H9 (cell line): ENCODE data around the gene KIAA1671. TPM values are rescaled to one million over a fixed set of nuclear protein-coding genes. Genes with fewer than 3 reads are reported as not detected.

ENCODE experiments used
- DNase-seq: peaks from one replicate; pipeline ENCODE4 v3.0.0-alpha.2; 2017
- H2AFZ ChIP-seq: one replicate; pipeline ENCODE4 v1.6.1; 2013; ENCODE audit warnings: mild to moderate bottlenecking, low read length, control low read depth, moderate library complexity
- H2AK5ac ChIP-seq: 2 replicates; pipeline ENCODE4 v1.6.1; 2013; ENCODE audit warnings: low read length, control low read depth, mixed read lengths; ENCODE audit not compliant: insufficient read length
- H2BK120ac ChIP-seq: one replicate; pipeline ENCODE4 v1.6.1; 2013; ENCODE audit warnings: low read depth, mild to moderate bottlenecking, low read length, control low read depth, inconsistent platforms; ENCODE audit not compliant: poor library complexity, severe bottlenecking
- H2BK12ac ChIP-seq: 2 replicates; pipeline ENCODE4 v1.6.1; 2013; ENCODE audit warnings: low read length, control low read depth, mixed read lengths, low read depth; ENCODE audit not compliant: insufficient read length
- H2BK15ac ChIP-seq: 2 replicates; pipeline ENCODE4 v1.6.1; 2013; ENCODE audit warnings: low read depth, low read length, control low read depth
- H2BK20ac ChIP-seq: one replicate; pipeline ENCODE4 v1.6.1; 2013; ENCODE audit warnings: low read depth, mild to moderate bottlenecking, low read length, control low read depth, inconsistent platforms; ENCODE audit not compliant: poor library complexity, severe bottlenecking
- H2BK5ac ChIP-seq: 2 replicates; pipeline ENCODE4 v1.6.1; 2013; ENCODE audit warnings: low read length, control low read depth, mixed read lengths; ENCODE audit not compliant: insufficient read length
- H3K14ac ChIP-seq: 2 replicates; pipeline ENCODE4 v1.6.1; 2013; ENCODE audit warnings: low read length, control low read depth; ENCODE audit not compliant: insufficient read depth
- H3K18ac ChIP-seq: 2 replicates; pipeline ENCODE4 v1.6.1; 2013; ENCODE audit warnings: low read depth, mild to moderate bottlenecking, mixed read lengths, low read length, control low read depth; ENCODE audit not compliant: insufficient read length
- H3K23ac ChIP-seq: 2 replicates; pipeline ENCODE4 v1.6.1; 2013; ENCODE audit warnings: low read length, control low read depth, mixed read lengths, low read depth; ENCODE audit not compliant: insufficient read length
- H3K23me2 ChIP-seq: 2 replicates; pipeline ENCODE4 v1.6.1; 2013; ENCODE audit warnings: low read depth, mild to moderate bottlenecking, mixed read lengths, low read length, control low read depth; ENCODE audit not compliant: insufficient read length, poor library complexity, severe bottlenecking
- H3K27ac ChIP-seq: 2 replicates; pipeline ENCODE4 v1.5.1; 2013; ENCODE audit warnings: low read length, control low read depth, mixed read lengths, low read depth; ENCODE audit not compliant: insufficient read length
- H3K27me3 ChIP-seq: 2 replicates; pipeline ENCODE4 v1.6.1; 2013; ENCODE audit warnings: low read length, control low read depth, inconsistent platforms; ENCODE audit not compliant: insufficient read depth
- H3K4ac ChIP-seq: 2 replicates; pipeline ENCODE4 v1.6.1; 2013; ENCODE audit warnings: low read depth, mild to moderate bottlenecking, control low read depth, inconsistent platforms, low read length, moderate library complexity
- H3K4me1 ChIP-seq: 2 replicates; pipeline ENCODE4 v1.6.1; 2013; ENCODE audit warnings: low read length, control low read depth, inconsistent platforms; ENCODE audit not compliant: insufficient read depth
- H3K4me2 ChIP-seq: 2 replicates; pipeline ENCODE4 v1.6.1; 2013; ENCODE audit warnings: low read length, control low read depth, mixed read lengths; ENCODE audit not compliant: insufficient read length, insufficient read depth
- H3K56ac ChIP-seq: 2 replicates; pipeline ENCODE4 v1.6.1; 2013; ENCODE audit warnings: low read depth, mild to moderate bottlenecking, mixed read lengths, low read length, control low read depth; ENCODE audit not compliant: insufficient read length
- H3K79me1 ChIP-seq: 2 replicates; pipeline ENCODE4 v1.6.1; 2013; ENCODE audit warnings: low read depth, mild to moderate bottlenecking, moderate library complexity, low read length, control low read depth, inconsistent platforms; ENCODE audit not compliant: insufficient read depth, poor library complexity, severe bottlenecking
- H3K79me2 ChIP-seq: 2 replicates; pipeline ENCODE4 v1.6.1; 2013; ENCODE audit warnings: low read length, control low read depth, inconsistent platforms; ENCODE audit not compliant: insufficient read depth
- H3K9ac ChIP-seq: 2 replicates; pipeline ENCODE4 v1.6.1; 2013; ENCODE audit warnings: low read length, control low read depth, mixed read lengths; ENCODE audit not compliant: insufficient read length; ENCODE audit errors: extremely low read depth
- H3K9me3 ChIP-seq: one replicate; pipeline ENCODE4 v1.6.1; 2013; ENCODE audit warnings: low read depth, low read length, inconsistent platforms; ENCODE audit not compliant: control insufficient read depth
- H3T11ph ChIP-seq: one replicate; pipeline ENCODE4 v1.6.1; 2013; ENCODE audit warnings: mild to moderate bottlenecking, low read length, control low read depth, inconsistent platforms
- H4K20me1 ChIP-seq: one replicate; pipeline ENCODE4 v1.6.1; 2013; ENCODE audit not compliant: control insufficient read depth, insufficient read length, insufficient read depth
- H4K5ac ChIP-seq: 2 replicates; pipeline ENCODE4 v1.6.1; 2013; ENCODE audit warnings: low read depth, mild to moderate bottlenecking, mixed read lengths, low read length, control low read depth; ENCODE audit not compliant: insufficient read length
- H4K8ac ChIP-seq: replicated peaks from 2 replicates; pipeline ENCODE4 v1.6.1; 2013; ENCODE audit warnings: low read length, control low read depth, mixed read lengths, low read depth; ENCODE audit not compliant: insufficient read length
- H4K91ac ChIP-seq: 2 replicates; pipeline ENCODE4 v1.6.1; 2013; ENCODE audit warnings: low read depth, mild to moderate bottlenecking, moderate library complexity, mixed read lengths, low read length, control low read depth; ENCODE audit not compliant: insufficient read length
- H3K27ac Mint-ChIP-seq, 3 experiments: 2 replicates in 2 of 3; 3 replicates in 1 of 3; pipeline ENCODE4 v1.8.0; 2020 to 2021; ENCODE audit warnings: mixed read lengths in 3 of 3, mild to moderate bottlenecking in 1 of 3, moderate library complexity in 1 of 3
- H3K27me3 Mint-ChIP-seq: 2 replicates; pipeline ENCODE4 v1.8.0; 2021; ENCODE audit warnings: low read depth, mild to moderate bottlenecking, moderate library complexity, mixed read lengths
- H3K36me3 Mint-ChIP-seq, 3 experiments: 2 replicates in 2 of 3; 3 replicates in 1 of 3; pipeline ENCODE4 v1.8.0; 2020 to 2021; ENCODE audit warnings: low read depth in 3 of 3, mixed read lengths in 3 of 3; ENCODE audit not compliant: insufficient read depth in 1 of 3
- H3K4me1 Mint-ChIP-seq, 2 experiments: 2 replicates each; pipeline ENCODE4 v1.8.0; 2020; ENCODE audit warnings: mixed read lengths in 2 of 2
- H3K4me3 Mint-ChIP-seq, 2 experiments: 2 replicates in 1 of 2; 3 replicates in 1 of 2; pipeline ENCODE4 v1.8.0; 2020 to 2021; ENCODE audit warnings: mild to moderate bottlenecking in 2 of 2, mixed read lengths in 2 of 2, moderate library complexity in 1 of 2
- H3K9me3 Mint-ChIP-seq, 2 experiments: 2 replicates in 1 of 2; 3 replicates in 1 of 2; pipeline ENCODE4 v1.8.0; 2020; ENCODE audit warnings: mild to moderate bottlenecking in 2 of 2, mixed read lengths in 2 of 2, moderate library complexity in 1 of 2
- CTCF ChIP-seq: fragments of 200-600 bp; sonication (generic); conservative IDR thresholded peaks from 3 replicates; pipeline ENCODE4 v1.8.0; 2021; ENCODE audit warnings: antibody characterized with exemption, mild to moderate bottlenecking
- WGBS: extraction: QIAGEN DNeasy Blood & Tissue Kit; methylation state at CpG from one replicate; pipeline ENCODE4 v1.1.7; 2013; ENCODE audit warnings: missing lambda C conversion rate, low lambda C conversion rate, mixed read lengths; ENCODE audit not compliant: insufficient read length; ENCODE audit errors: extremely low coverage; 5-methylcytosine and 5-hydroxymethylcytosine counted together
- total RNA-seq: library from RNA; stranded (reverse); gene quantifications from 2 replicates; pipeline ENCODE4 v1.2.1, GENCODE V29; 2021

KIAA1671 gene
- total RNA-seq, 1 experiment from 2014 or later = 22.6 TPM

GRCh38 chr22:25159028-25159427 is 206.5 kb downstream of the KIAA1671 start:
- Histone ChIP-seq H2BK15ac (no peak overlapping the region), H3K79me1 (no peaks in the 10 kb centered on the region), H4K20me1 (no peaks in the 10 kb centered on the region), H3K14ac (no peak overlapping the region), H2BK120ac (no peak overlapping the region), H3T11ph (no peak overlapping the region), H3K23ac (no peak overlapping the region), H3K9me3 (no peaks in the 10 kb centered on the region), H3K18ac (no peak overlapping the region), H3K27ac (no peak overlapping the region), H2AK5ac (no peak overlapping the region), H3K4me2 (no peak overlapping the region), H3K23me2 (no peaks in the 10 kb centered on the region), H4K8ac (no peak overlapping the region), H4K5ac (no peak overlapping the region), H2BK5ac (no peak overlapping the region), H3K56ac (no peak overlapping the region), H2AFZ (no peak overlapping the region), H3K4ac (no peak overlapping the region), H3K4me1 (no peaks in the 10 kb centered on the region), H3K9ac (no peak overlapping the region), H3K27me3 (no peaks in the 10 kb centered on the region), H3K79me2 (no peaks in the 10 kb centered on the region), H4K91ac (no peak overlapping the region), H2BK12ac (no peak overlapping the region), H2BK20ac (no peak overlapping the region)
- Mint-ChIP-seq H3K27me3 (no peaks in the 10 kb centered on the region), H3K36me3 (no peaks in the 10 kb centered on the region), H3K4me3 (no peak overlapping the region), H3K9me3 (no peaks in the 10 kb centered on the region), H3K4me1 (peaks cover 6 to 10% of the 10 kb centered on the region in 2 experiments; a peak in 3 of 4 replicates), H3K27ac (no peak overlapping the region)
- no peak for DNase-seq
- no peak for TF ChIP-seq CTCF
- WGBS = no CpG with 5 or more reads among the region's 10 CpGs
